Left lung (tissue), 10 donors: ENCODE data around the gene ZNF546. TPM values are rescaled to one million over a fixed set of nuclear protein-coding genes. Genes with fewer than 3 reads are reported as not detected.
A peak's percentile ranks its signal among the peaks of the same experiment; 100 is the strongest.

Source experiments
- ATAC-seq: fragments of 200-7000 bp; cut with Tn5 transposase; one replicate; pipeline ENCODE4 v1.9.1; 2020; ENCODE audit warnings: moderate library complexity
- DNase-seq, 4 donors: peaks; one replicate each; pipeline ENCODE4 v3.0.0-alpha.2; 2013 to 2020
- H3K27ac ChIP-seq, 2 donors: fragments of 200-600 bp; sonication (generic) in 1 of 2; one replicate each; pipeline versions ENCODE4 v1.5.0 to v1.8.0; 2020 to 2021
- H3K27me3 ChIP-seq, 2 donors: fragments of 200-600 bp; sonication (generic) in 1 of 2; one replicate each; pipeline versions ENCODE4 v1.5.0 to v1.8.0; 2020 to 2021
- H3K36me3 ChIP-seq, 2 donors: fragments of 200-600 bp; sonication (generic) in 1 of 2; one replicate each; pipeline versions ENCODE4 v1.5.0 to v1.8.0; 2020 to 2021
- H3K4me1 ChIP-seq, 2 donors: fragments of 200-600 bp; one replicate each; pipeline ENCODE4 v1.8.0; 2021
- H3K4me3 ChIP-seq, 2 donors: fragments of 200-600 bp; sonication (generic) in 1 of 2; one replicate each; pipeline versions ENCODE4 v1.5.0 to v1.8.0; 2020 to 2021; ENCODE audit warnings: mild to moderate bottlenecking in 1 of 2
- H3K9me3 ChIP-seq, 2 donors: fragments of 200-600 bp; sonication (generic) in 1 of 2; one replicate each; pipeline versions ENCODE4 v1.5.0 to v1.8.0; 2020 to 2021
- intact Hi-C, 2 donors: fragments of 100-400 bp; cut with DNase I; formaldehyde crosslinking; loops; one replicate each; pipeline versions ENCODE4 v1.11.2 to v1.14.2; 2022
- polyA plus RNA-seq, 6 donors: library from polyadenylated mRNA; unstranded; fragments of 120-200 nt; gene quantifications; one replicate each; pipeline ENCODE4 v1.2.1, GENCODE V29; 2013; ENCODE audit not compliant: insufficient read length in 6 of 6
- total RNA-seq, 2 donors: library from RNA; stranded (reverse); fragmentation: NEBNext Ultra II Directional; extraction: Animal tissue kit (Norgen Biotek cat#: 25700); gene quantifications; one replicate each; pipeline ENCODE4 v1.2.1, GENCODE V29; 2021
- TF ChIP-seq, protein P1 (sequence below), 2 donors: fragments of 200-600 bp; sonication (generic) in 1 of 2; IDR thresholded peaks; one replicate each; pipeline versions ENCODE4 v1.5.0 to v1.8.0; 2021; ENCODE audit warnings: antibody characterized with exemption in 2 of 2
- donor health status: DM: no; HTN: yes; CAD: no.
- donor health status: DM: no; HTN: no; CAD: no.

The ZNF546 gene
- total and polyA plus RNA-seq, 8 donors: 5.1 to 10.7 (median 8.8) TPM

- Histone ChIP-seq H3K36me3 (peaks cover 4 to 22% of the 10 kb centered on the region in 2 donors), H3K4me3 (no peak overlapping the region), H3K27ac (no peak overlapping the region), H3K27me3 (no peaks in the 10 kb centered on the region), H3K4me1 (no peaks in the 10 kb centered on the region), H3K9me3 (peaks cover 0 to 39% of the 10 kb centered on the region in 2 donors)
- TF ChIP-seq, protein P1, sequence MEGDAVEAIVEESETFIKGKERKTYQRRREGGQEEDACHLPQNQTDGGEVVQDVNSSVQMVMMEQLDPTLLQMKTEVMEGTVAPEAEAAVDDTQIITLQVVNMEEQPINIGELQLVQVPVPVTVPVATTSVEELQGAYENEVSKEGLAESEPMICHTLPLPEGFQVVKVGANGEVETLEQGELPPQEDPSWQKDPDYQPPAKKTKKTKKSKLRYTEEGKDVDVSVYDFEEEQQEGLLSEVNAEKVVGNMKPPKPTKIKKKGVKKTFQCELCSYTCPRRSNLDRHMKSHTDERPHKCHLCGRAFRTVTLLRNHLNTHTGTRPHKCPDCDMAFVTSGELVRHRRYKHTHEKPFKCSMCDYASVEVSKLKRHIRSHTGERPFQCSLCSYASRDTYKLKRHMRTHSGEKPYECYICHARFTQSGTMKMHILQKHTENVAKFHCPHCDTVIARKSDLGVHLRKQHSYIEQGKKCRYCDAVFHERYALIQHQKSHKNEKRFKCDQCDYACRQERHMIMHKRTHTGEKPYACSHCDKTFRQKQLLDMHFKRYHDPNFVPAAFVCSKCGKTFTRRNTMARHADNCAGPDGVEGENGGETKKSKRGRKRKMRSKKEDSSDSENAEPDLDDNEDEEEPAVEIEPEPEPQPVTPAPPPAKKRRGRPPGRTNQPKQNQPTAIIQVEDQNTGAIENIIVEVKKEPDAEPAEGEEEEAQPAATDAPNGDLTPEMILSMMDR (IDR thresholded peaks at IDR 0.05): no peak
- DNase-seq (no peak), ATAC-seq (no peak)
- intact Hi-C loops: no loop called here
Observed at GRCh38 chr19:39987167-39987566, 9.7 kb upstream of the ZNF546 start.

- Histone ChIP-seq H3K9me3 (peaks cover 0 to 39% of the 10 kb centered on the region in 2 donors), H3K36me3 (peaks cover 4 to 18% of the 10 kb centered on the region in 2 donors), H3K4me1 (no peaks in the 10 kb centered on the region), H3K27ac (no peak overlapping the region), H3K4me3 (no peak overlapping the region), H3K27me3 (no peaks in the 10 kb centered on the region)
- ATAC-seq: no peak
- intact Hi-C loops: no loop called here
- TF ChIP-seq, protein P1 (IDR thresholded peaks at IDR 0.05): no peak
- DNase-seq: no peak
Observed at GRCh38 chr19:39987596-39987995, 9.3 kb upstream of the ZNF546 start.

- DNase-seq (no peak), ATAC-seq (no peak)
- TF ChIP-seq, protein P1 (IDR thresholded peaks at IDR 0.05): no peak
- no peaks in the 10 kb centered on the region for H3K27me3 ChIP-seq
- no peaks in the 10 kb centered on the region for H3K36me3 ChIP-seq
- no peak overlapping the region for H3K27ac ChIP-seq
- H3K4me1 ChIP-seq: peaks cover 12 to 13% of the 10 kb centered on the region in 2 donors
- intact Hi-C loops: no loop called here
- peaks cover 0 to 4% of the 10 kb centered on the region in 2 donors for H3K9me3 ChIP-seq
- H3K4me3 ChIP-seq: no peak overlapping the region
Observed at GRCh38 chr19:39993605-39994004, 3.3 kb upstream of the ZNF546 start.

GRCh38 chr19:39994361-39994760 lies 2.5 kb upstream of the ZNF546 start:
- Histone ChIP-seq H3K27me3 (no peaks in the 10 kb centered on the region), H3K36me3 (no peaks in the 10 kb centered on the region), H3K27ac (no peak overlapping the region), H3K4me3 (no peak overlapping the region), H3K9me3 (peaks cover 0 to 4% of the 10 kb centered on the region in 2 donors), H3K4me1 (peaks cover 12 to 13% of the 10 kb centered on the region in 2 donors)
- intact Hi-C loops: no loop called here
- ATAC-seq (no peak), DNase-seq (no peak)
- TF ChIP-seq, protein P1 (IDR thresholded peaks at IDR 0.05): no peak

GRCh38 chr19:39995794-39996193 lies 1.1 kb upstream of the ZNF546 start:
- intact Hi-C loops: no loop called here
- TF ChIP-seq, protein P1 (IDR thresholded peaks at IDR 0.05): no peak
- no peak for DNase-seq
- ATAC-seq: no peak
- no peaks in the 10 kb centered on the region for H3K36me3 ChIP-seq
- peaks cover 12 to 13% of the 10 kb centered on the region in 2 donors for H3K4me1 ChIP-seq
- H3K9me3 ChIP-seq: peaks cover 0 to 4% of the 10 kb centered on the region in 2 donors
- peak overlapping the region; percentile 47 to 69 for H3K4me3 ChIP-seq
- H3K27ac ChIP-seq: no peak overlapping the region
- no peaks in the 10 kb centered on the region for H3K27me3 ChIP-seq
